Colonic mucosa (tissue), 4 donors: ENCODE measurements around the gene IL4R. TPM values are rescaled to one million over a fixed set of nuclear protein-coding genes. Genes with fewer than 3 reads are reported as not detected.

Source experiments
- DNase-seq: peaks from one replicate; pipeline ENCODE4 v3.0.0-alpha.2; 2020
- H3K27ac ChIP-seq: fragments of 200-600 bp; one replicate; pipeline ENCODE4 v1.8.0; 2021
- H3K27me3 ChIP-seq: fragments of 200-600 bp; one replicate; pipeline ENCODE4 v1.8.0; 2021
- H3K36me3 ChIP-seq: fragments of 200-600 bp; one replicate; pipeline ENCODE4 v1.8.0; 2021
- H3K4me1 ChIP-seq: fragments of 200-600 bp; one replicate; pipeline ENCODE4 v1.8.0; 2021; ENCODE audit warnings: mild to moderate bottlenecking
- H3K4me3 ChIP-seq: fragments of 200-600 bp; one replicate; pipeline ENCODE4 v1.8.0; 2021
- H3K9ac ChIP-seq, 2 donors: one replicate each; pipeline ENCODE4 v1.7.0; 2013; ENCODE audit warnings: control low read depth in 2 of 2, low read depth in 2 of 2, low read length in 2 of 2
- H3K9me3 ChIP-seq: fragments of 200-600 bp; one replicate; pipeline ENCODE4 v1.8.0; 2021
- intact Hi-C: fragments of 100-400 bp; cut with DNase I; formaldehyde crosslinking; loops from one replicate; pipeline ENCODE4 v1.14.1; 2022
- total RNA-seq, 2 donors: library from RNA; stranded (reverse); fragmentation: NEBNext Ultra II Directional in 1 of 2; extraction: Animal tissue kit (Norgen Biotek cat#: 25700) in 1 of 2; gene quantifications; one replicate each; pipeline ENCODE4 v1.2.1, GENCODE V29; 2021
- TF ChIP-seq, protein P1 (sequence below): fragments of 200-600 bp; IDR thresholded peaks from one replicate; pipeline ENCODE4 v1.8.0; 2022; ENCODE audit warnings: antibody characterized with exemption, mild to moderate bottlenecking
- donor health status: healthy.
- donor health status: DM: no; HTN: no; CAD: no.
- donor health status: DM: no; HTN: no; CAD: no.

IL4R gene
- total RNA-seq, 2 donors from 2014 or later: 74.8 to 80.0 TPM

DNA sequence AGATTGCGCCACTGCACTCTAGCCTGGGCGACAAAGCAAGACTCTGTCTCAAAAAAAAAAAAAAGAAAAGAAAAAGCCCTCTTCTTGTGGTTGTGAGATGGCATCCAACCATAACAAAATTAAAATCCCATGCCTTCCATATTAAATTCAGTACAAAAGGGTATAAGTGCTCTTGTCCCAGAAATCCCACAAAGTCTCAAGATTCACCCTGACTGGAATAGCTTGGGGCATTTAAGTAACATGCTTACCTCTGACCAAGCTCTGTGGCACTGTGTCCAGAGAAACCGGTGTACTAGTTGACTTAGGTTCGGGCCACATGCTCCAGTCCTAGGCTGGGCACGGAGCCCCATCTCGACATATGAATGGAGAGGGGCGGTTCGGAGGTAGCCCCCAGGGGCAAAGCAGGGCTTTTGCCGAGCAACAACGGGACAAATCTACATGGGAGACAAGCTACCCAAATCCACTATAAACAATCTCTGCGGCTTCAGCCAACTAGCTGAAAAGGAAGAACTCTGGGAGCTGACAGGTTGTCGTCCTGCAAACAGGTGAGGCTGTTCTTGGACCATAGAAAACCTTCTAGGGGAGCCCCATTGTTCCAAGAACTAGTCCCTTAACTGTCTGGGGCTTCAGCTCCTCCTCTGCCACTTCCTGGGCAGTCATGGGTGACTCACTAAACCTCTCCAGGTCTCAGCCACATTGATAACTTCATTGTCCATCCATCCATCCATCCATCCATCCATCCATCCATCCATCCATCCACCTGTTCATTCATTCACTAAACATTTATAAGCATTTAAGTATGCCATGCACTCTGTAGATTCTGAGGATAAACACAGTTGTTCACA is 10.3 kb upstream of the IL4R start:
- Histone ChIP-seq H3K27me3 (no peaks in the 10 kb centered on the region), H3K9me3 (no peaks in the 10 kb centered on the region), H3K36me3 (no peaks in the 10 kb centered on the region), H3K4me3 (no peak overlapping the region), H3K9ac (no peak overlapping the region), H3K27ac (no peak overlapping the region), H3K4me1 (no peaks in the 10 kb centered on the region)
- intact Hi-C loops: no loop called here
- TF ChIP-seq, protein P1, sequence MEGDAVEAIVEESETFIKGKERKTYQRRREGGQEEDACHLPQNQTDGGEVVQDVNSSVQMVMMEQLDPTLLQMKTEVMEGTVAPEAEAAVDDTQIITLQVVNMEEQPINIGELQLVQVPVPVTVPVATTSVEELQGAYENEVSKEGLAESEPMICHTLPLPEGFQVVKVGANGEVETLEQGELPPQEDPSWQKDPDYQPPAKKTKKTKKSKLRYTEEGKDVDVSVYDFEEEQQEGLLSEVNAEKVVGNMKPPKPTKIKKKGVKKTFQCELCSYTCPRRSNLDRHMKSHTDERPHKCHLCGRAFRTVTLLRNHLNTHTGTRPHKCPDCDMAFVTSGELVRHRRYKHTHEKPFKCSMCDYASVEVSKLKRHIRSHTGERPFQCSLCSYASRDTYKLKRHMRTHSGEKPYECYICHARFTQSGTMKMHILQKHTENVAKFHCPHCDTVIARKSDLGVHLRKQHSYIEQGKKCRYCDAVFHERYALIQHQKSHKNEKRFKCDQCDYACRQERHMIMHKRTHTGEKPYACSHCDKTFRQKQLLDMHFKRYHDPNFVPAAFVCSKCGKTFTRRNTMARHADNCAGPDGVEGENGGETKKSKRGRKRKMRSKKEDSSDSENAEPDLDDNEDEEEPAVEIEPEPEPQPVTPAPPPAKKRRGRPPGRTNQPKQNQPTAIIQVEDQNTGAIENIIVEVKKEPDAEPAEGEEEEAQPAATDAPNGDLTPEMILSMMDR: no peak
- DNase-seq: no peak

- H3K27me3 ChIP-seq: no peaks in the 10 kb centered on the region
- intact Hi-C loops: no loop called here
- DNase-seq: no peak
- H3K4me1 ChIP-seq: no peaks in the 10 kb centered on the region
- TF ChIP-seq, protein P1: no peak
- no peaks in the 10 kb centered on the region for H3K9me3 ChIP-seq
- H3K27ac ChIP-seq: no peak overlapping the region
- no peaks in the 10 kb centered on the region for H3K36me3 ChIP-seq
- H3K4me3 ChIP-seq: no peak overlapping the region
- no peak overlapping the region for H3K9ac ChIP-seq
Observed at GRCh38 chr16:27304102-27304501, 9.7 kb upstream of the IL4R start.

DNA sequence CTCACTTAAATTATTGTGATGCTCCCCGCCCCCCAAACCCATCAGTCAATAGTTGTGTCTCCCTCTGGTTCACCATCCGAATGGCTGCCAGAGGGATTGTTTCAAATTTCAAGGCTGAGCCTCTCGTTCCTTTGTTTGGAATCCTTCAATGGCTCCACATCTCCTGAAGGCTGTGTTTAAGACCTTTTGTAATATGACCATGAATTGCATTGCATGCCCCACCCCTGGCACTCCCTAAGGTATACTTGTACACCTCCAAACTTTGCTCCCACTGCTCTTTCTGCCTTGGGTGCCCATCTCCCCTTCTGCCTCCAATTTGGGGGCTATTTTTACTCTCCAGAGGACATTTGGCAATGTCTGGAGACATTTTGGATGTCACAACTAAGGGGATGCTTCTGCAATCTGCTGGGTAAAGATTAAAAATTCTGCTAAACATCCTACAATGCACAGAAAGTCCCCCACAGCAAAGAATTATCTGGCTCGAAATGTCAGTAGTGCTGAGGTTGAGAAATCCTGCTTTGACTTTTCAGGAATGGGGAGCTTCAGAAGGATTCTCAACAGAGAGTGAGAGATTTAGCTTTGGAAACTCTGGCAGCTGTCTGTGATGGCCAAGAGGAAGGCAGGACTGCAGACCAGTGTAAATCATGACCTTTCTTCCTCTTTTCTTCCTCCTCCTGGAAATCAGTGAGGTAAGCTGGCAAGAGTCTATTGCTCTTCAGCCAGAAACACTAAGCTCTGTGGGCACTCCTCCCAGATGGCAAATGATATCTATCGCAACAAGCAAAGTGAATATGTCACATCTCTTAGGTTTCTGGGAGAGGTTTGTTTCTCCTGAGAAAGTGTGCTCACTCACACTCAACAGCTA is 8.7 kb upstream of the IL4R start:
- intact Hi-C loops: no loop called here
- H3K27ac ChIP-seq: no peak overlapping the region

GRCh38 chr16:27305839-27306442 is 7.8 kb upstream of the IL4R start:
- Histone ChIP-seq H3K4me1 (no peaks in the 10 kb centered on the region), H3K4me3 (no peak overlapping the region), H3K9ac (no peak overlapping the region), H3K36me3 (no peaks in the 10 kb centered on the region), H3K27ac (no peak overlapping the region), H3K27me3 (no peaks in the 10 kb centered on the region), H3K9me3 (no peaks in the 10 kb centered on the region)
- DNase-seq: no peak
- intact Hi-C loops: no loop called here
- TF ChIP-seq, protein P1: no peak

More for the DNA sequence above, 8.7 kb upstream of the IL4R start:
- no peaks in the 10 kb centered on the region for H3K27me3 ChIP-seq
- DNase-seq: no peak
- TF ChIP-seq, protein P1: no peak
- H3K4me1 ChIP-seq: no peaks in the 10 kb centered on the region
- H3K9me3 ChIP-seq: no peaks in the 10 kb centered on the region
- no peak overlapping the region for H3K4me3 ChIP-seq
- H3K9ac ChIP-seq: no peak overlapping the region
- H3K36me3 ChIP-seq: no peaks in the 10 kb centered on the region

DNA sequence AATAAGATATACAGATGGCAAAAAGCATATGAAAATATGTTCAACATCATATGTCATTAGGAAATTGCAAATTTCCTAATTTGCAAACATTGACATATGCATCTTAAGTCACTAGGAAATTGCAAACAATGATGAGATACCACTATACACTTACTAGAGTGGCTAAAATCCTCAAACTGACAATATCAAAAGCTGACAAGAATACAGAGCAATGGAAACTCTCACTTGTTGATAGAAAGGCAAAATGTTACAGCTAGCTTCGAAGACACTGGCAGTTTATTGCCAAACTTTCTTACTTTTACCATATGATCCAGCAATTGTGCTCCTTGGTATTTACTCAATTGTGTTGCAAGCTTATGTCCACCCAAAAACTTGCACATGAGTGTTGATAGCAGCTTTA is 5.0 kb upstream of the IL4R start:
- DNase-seq: no peak
- H3K9ac ChIP-seq: no peak overlapping the region
- no peaks in the 10 kb centered on the region for H3K36me3 ChIP-seq
- TF ChIP-seq, protein P1: no peak
- H3K4me3 ChIP-seq: no peak overlapping the region
- H3K27ac ChIP-seq: no peak overlapping the region
- no peaks in the 10 kb centered on the region for H3K9me3 ChIP-seq
- no peaks in the 10 kb centered on the region for H3K27me3 ChIP-seq
- no peaks in the 10 kb centered on the region for H3K4me1 ChIP-seq
- intact Hi-C loops: no loop called here
